ENCODE data around the gene CXADR.

GRCh38 chr21:17507591-17507990 is 5.3 kb upstream of the CXADR start:
- TF ChIP-seq ZNF41 (CRISPR knock-in tag; conservative IDR thresholded peaks at IDR 0.05) (no peak), ZBTB26 (CRISPR knock-in tag; IDR thresholded peaks at IDR 0.05) (no peak), HOMEZ (CRISPR knock-in tag; IDR thresholded peaks at IDR 0.05) (no peak), MAX (CRISPR knock-in tag; IDR thresholded peaks at IDR 0.05) (no peak), CTCF (IDR thresholded peaks at IDR 0.05 in 2 of 3, conservative IDR thresholded peaks at IDR 0.05 in 1 of 3; ENCODE audit: insufficient read depth in 2 of 3, low read depth in 1 of 3, low read length in 3 of 3) (no peak), TBP (optimal IDR thresholded peaks at IDR 0.05; ENCODE audit: low read depth, low read length) (no peak), EZH2 (IDR thresholded peaks at IDR 0.05; ENCODE audit: borderline replicate concordance, low read depth, low read length) (no peak), TARDBP (IDR thresholded peaks at IDR 0.05) (no peak), E4F1 (CRISPR knock-in tag; IDR thresholded peaks at IDR 0.05; ENCODE audit: borderline replicate concordance) (no peak), KDM1A (IDR thresholded peaks at IDR 0.05) (no peak), LEF1 (IDR thresholded peaks at IDR 0.05) (no peak), IRF1 (CRISPR knock-in tag; IDR thresholded peaks at IDR 0.05; ENCODE audit: borderline replicate concordance) (no peak)

Measured in K562 (cell line).